Lung microvascular endothelial cell (primary cell): Measurements from ENCODE around the gene PTOV1. TPM values are rescaled to one million over a fixed set of nuclear protein-coding genes. Genes with fewer than 3 reads are reported as not detected.

Experiments
- DNase-seq, 2 donors: peaks; one replicate each; pipeline versions ENCODE4 v3.0.0 to v3.0.0-alpha.2; 2010; ENCODE audit warnings: low read depth in 2 of 2
- total RNA-seq: library from RNA; depleted of rRNA; stranded (reverse); fragments of >200 nt; gene quantifications from 2 replicates; pipeline ENCODE4 v1.2.1, GENCODE V29; 2014

PTOV1 gene
- total RNA-seq, 1 donor from 2014 or later, result 49.6 TPM

GRCh38 chr19:49817964-49818648, 32.9 kb upstream of the PTOV1 start, which contains the start of gene MED25:
TSS of gene MED25 (plus strand) at chr19:49818289. CDS start at chr19:49818342, 53 bp downstream.
- DNase-seq, result peak; percentile 86 to 91

DNA sequence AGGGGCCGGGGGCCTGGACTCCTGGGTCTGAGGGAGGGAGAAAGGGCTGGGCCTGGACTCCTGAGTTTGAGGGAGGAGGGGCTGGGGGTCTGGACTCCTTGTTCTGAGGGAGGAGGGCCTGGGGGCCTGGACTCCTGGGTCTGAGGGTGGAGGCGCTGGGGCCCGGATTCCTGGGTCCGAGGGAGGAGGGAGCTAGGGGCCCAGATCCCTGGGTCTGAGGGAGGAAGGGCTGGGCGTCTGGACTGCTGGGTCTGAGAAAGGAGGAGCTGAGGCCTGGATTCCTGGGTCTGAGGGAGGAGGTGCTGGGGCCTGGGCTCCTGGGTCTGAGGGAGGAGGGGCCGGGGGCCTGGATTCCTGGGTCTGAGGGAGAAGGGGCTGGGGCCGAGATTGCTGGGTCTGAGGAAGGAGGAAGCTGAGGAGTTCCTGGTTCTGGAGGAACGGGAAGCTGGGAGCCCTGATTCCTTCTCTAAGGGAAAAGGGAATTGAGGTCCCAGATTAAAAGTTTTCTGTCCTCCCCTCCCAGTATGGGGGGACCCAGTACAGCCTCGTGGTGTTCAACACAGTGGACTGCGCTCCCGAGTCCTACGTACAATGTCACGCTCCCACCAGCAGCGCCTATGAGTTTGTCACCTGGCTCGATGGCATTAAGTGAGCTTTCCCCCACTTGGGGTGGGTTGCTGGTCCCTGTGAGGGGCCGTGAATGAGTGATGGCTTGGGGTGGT, 32.1 kb upstream of the PTOV1 start:
- DNase-seq, result peak in 1 of 2 donors; percentile 18

DNA sequence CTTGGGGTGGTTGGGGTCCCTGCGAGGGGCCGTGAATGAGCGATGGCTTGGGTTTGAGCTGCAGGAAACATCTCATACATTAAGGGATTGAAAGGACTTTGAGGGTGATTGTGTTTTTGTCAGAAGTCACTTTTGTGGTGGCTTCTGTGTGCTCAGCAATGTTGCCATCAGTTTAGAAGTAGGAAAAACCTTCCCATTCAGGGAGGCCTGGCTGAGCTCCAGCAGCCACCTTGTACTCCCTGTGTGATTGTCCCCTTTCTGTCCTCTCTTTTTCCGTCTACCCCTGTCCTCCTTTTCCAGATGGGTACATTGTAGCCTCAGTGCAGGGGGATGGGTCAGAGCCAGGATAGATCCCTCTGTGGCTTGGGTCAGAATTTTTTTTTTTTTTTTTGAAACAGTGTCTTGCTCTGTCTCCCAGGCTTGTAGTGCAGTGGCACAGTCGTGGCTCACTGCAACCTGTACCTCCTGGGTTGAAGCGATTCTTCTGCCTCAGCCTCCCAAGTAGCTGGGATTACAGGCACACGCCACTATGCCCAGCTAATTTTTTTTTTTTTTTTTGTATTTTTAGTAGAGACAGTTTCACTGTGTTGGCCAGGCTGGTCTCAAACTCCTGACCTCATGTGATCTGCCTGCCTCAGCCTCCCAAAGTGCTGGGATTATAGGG, 31.4 kb upstream of the PTOV1 start:
- DNase-seq, result peak in 1 of 2 donors; percentile 20

- DNase-seq, result no peak
Measured at GRCh38 chr19:49820125-49820524, 30.8 kb upstream of the PTOV1 start.

- no peak for DNase-seq
Measured at GRCh38 chr19:49823472-49823871, 27.5 kb upstream of the PTOV1 start.

DNA sequence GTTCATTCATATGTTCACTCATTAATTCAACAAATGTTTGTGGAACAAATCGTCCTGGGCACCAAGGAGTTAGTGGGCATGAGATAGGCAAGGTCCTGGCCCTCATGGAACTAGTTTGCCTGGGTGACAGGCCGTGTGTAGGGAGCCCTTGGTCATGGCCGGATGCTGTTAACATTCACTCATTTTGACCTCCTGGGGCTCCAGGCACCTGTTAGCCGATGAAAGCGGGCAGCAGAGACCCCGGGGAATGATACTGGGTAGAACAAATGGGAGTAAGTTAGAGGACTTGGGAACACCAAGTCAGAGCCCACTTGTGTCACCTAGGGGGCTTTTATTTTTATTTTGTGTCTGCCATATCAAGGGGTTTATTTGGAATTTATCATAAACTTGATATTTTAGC, 26.3 kb upstream of the PTOV1 start:
- DNase-seq, result no peak

DNA sequence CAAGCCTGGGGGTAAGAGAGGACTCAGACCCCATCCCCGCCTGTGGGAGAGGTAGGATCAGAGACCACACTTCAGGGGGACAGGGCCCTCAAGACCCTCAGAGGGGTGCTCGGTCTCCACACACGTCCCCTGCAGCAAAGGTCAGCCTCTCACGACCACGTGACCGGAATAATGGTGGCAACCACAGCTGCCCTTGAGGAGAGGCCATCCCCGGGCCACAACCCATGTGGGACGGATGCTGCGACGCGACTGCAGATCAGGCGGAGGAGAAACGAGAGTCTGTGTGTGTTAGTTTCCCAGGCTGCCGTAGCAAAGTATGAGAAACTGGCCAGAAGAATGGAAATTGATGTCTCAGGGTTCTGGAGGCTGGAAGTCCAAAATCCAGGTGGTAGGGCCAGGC, 23.9 kb upstream of the PTOV1 start:
- no peak for DNase-seq

DNA sequence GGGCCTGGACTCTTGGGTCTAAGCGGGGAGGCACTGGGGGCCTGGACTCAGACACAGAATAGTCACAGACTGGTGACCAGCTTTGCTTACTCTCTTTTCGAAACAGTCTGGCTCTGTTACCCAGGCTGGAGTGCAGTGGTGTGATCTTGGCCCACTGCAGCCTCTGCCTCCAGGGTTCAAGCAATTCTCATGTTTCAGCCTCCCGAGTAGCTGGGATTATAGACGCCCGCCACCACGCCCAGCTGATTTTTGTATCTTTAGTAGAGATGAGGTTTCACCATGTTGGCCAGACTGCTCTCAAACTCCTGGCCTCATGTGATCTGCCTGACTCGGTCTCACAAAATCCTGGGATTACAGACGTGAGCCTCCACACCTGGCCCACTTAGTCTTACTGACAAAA, 21.8 kb upstream of the PTOV1 start:
- DNase-seq, result no peak

DNA sequence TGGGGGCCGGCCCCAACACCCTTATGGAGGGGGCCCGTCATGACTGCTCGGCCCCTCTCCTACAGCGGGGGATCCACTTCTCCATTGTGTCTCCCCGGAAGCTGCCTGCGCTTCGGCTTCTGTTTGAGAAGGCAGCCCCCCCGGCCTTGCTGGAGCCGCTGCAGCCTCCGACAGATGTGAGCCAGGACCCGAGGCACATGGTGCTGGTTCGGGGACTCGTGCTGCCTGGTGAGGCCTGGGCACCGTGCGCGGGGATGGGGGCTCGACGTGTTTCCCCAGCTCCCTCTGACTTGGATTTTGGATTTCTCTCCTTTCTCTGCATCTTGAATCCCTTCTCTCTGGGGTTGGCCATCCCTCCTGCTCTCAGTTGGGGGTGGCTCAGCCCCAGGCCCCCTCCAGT, 21.2 kb upstream of the PTOV1 start:
- DNase-seq, result no peak

DNA sequence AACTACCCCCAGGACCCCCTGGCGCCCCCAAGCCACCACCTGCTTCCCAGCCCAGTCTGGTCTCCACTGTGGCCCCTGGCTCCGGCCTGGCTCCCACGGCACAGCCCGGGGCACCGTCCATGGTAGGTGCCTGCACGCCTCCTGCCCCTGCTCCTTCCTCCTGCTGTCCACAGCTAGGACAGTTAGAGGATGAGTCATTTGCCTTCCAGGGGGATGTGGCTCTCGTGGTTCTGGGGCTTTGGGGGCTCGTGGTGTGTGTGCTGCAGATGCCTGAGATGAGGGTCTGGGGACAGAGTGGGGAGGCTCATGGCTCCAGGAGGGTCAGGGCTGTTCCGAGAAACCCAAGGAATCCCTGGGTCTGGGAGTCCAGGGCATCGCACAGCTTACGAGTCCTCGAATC, 20.2 kb upstream of the PTOV1 start:
- DNase-seq, result no peak

GRCh38 chr19:49831592-49831991, 19.4 kb upstream of the PTOV1 start:
- no peak for DNase-seq

- peak; percentile 36 to 92 for DNase-seq
Measured at GRCh38 chr19:49832556-49832955, 18.4 kb upstream of the PTOV1 start.

- DNase-seq, result no peak
Measured at GRCh38 chr19:49833599-49833998, 17.4 kb upstream of the PTOV1 start.

GRCh38 chr19:49835562-49835961, 15.4 kb upstream of the PTOV1 start:
- no peak for DNase-seq

- no peak for DNase-seq
Measured at GRCh38 chr19:49836176-49837008, 14.6 kb upstream of the PTOV1 start.

DNA sequence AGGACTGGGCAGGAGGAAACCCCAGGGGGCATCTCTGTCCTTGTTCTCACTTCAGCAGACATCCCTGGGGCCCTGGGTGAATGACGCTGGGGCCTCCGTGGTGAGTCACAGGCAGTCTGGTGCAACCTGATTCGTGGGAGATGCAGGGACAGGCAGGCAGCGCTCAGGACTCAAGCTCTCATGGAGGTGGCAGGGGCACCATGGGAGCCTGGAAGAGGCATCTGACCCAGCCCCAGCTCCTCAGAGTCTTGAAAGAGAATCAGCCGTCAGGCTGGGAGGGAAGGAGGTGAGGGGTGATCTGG, 14.0 kb upstream of the PTOV1 start:
- DNase-seq, result no peak

DNA sequence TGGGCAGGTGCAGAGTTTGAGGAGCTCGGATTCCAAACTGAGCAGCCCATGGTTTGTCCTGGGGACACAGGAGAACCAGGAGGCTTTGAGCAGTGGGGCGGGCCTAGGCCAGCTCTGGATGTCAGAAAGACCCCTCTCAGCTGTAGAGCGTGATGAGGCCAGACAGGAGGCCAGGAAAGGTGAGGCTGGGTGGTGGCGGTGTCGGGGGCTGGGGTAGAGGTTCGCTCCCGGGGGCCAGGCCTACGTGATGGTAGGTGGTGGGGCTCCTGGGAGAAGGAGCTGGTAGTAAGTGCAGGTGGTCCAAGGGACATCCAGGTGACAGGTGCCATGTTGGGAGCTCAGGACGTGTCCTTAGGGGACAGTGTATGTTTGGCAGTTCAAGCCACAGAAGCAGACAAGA, 13.5 kb upstream of the PTOV1 start:
- DNase-seq, result no peak

- no peak for DNase-seq
Measured at GRCh38 chr19:49838885-49839588, 11.9 kb upstream of the PTOV1 start.

- no peak for DNase-seq
Measured at GRCh38 chr19:49839713-49840112, 11.2 kb upstream of the PTOV1 start.

DNA sequence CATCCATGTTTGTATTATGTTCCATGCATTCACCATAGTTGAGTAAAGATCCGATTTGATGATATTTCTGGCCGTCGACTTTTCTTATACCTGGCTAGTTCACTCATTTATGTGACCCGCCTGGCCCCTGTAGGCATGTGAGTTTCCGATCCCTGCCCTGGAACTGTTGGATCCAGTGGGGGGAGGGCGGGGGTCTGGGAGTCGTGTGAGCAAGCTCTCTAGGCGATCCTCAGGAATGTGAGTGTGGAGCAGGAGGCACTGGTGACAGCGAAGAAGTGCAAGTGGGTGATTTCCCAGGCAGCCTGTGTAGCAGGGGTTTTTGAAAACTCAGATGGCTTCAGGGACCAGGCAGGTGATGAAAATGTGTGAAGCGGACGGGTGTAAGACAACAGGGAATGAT, 10.6 kb upstream of the PTOV1 start:
- DNase-seq, result no peak

GRCh38 chr19:49840736-49841249, 10.2 kb upstream of the PTOV1 start:
- DNase-seq, result no peak
